Caco-2 (cell line): ENCODE measurements around the gene FAT2. TPM values are rescaled to one million over a fixed set of nuclear protein-coding genes. Genes with fewer than 3 reads are reported as not detected.

Source experiments
- BruUV-seq: library from RNA; stranded (reverse); fragments of 400-500 nt; replicated peaks from 2 replicates; lab custom pipeline; 2021; lab: Mats Ljungman, UMichigan
- CTCF ChIA-PET: fragments of 300-600 bp; sonication (Branson Sonifier 250); formaldehyde crosslinking; loops from one replicate; lab custom pipeline; 2022; ENCODE audit warnings: antibody characterized with exemption; lab: Charles Lee
- POLR2A ChIA-PET: fragments of 300-600 bp; sonication (Branson Sonifier 250); formaldehyde crosslinking; loops from one replicate; lab custom pipeline; 2022; ENCODE audit warnings: antibody characterized with exemption; lab: Charles Lee
- DNase-seq, 2 experiments: peaks; one replicate each; pipeline versions ENCODE4 v3.0.0 to v3.0.0-alpha.2; 2020 to 2022
- H3K27me3 ChIP-seq: replicated peaks from 2 replicates; pipeline ENCODE4 v1.6.0; 2011; ENCODE audit warnings: low read length; ENCODE audit not compliant: control insufficient read depth, insufficient read depth
- H3K36me3 ChIP-seq: 2 replicates; pipeline ENCODE4 v1.5.1; 2011; ENCODE audit warnings: low read length; ENCODE audit not compliant: control insufficient read depth, insufficient read depth
- H3K4me1 ChIP-seq: fragments of 250-450 bp; sonication (Bioruptor Pico); 2 replicates; pipeline ENCODE4 v1.5.1; 2020; ENCODE audit warnings: mild to moderate bottlenecking
- H3K4me3 ChIP-seq: 2 replicates; pipeline ENCODE4 v1.5.1; 2011; ENCODE audit warnings: low read depth, mild to moderate bottlenecking, control low read depth, low read length
- H3K9me3 ChIP-seq: fragments of 250-450 bp; sonication (Bioruptor Pico); 2 replicates; pipeline ENCODE4 v1.5.1; 2020; ENCODE audit warnings: mild to moderate bottlenecking, moderate library complexity
- H3K27ac Mint-ChIP-seq: one replicate; pipeline ENCODE4 v1.8.0; 2022; ENCODE audit warnings: mixed read lengths; ENCODE audit not compliant: unreplicated experiment
- H3K27me3 Mint-ChIP-seq: one replicate; pipeline ENCODE4 v1.8.0; 2022; ENCODE audit warnings: mixed read lengths; ENCODE audit not compliant: insufficient read depth, unreplicated experiment
- H3K36me3 Mint-ChIP-seq: one replicate; pipeline ENCODE4 v1.8.0; 2022; ENCODE audit warnings: mild to moderate bottlenecking, mixed read lengths; ENCODE audit not compliant: insufficient read depth, unreplicated experiment
- H3K4me1 Mint-ChIP-seq: one replicate; pipeline ENCODE4 v1.8.0; 2022; ENCODE audit warnings: low read depth, mixed read lengths; ENCODE audit not compliant: unreplicated experiment
- H3K4me3 Mint-ChIP-seq: one replicate; pipeline ENCODE4 v1.8.0; 2022; ENCODE audit warnings: mild to moderate bottlenecking, moderate library complexity, mixed read lengths; ENCODE audit not compliant: unreplicated experiment
- H3K9me3 Mint-ChIP-seq: one replicate; pipeline ENCODE4 v1.8.0; 2022; ENCODE audit warnings: mixed read lengths; ENCODE audit not compliant: unreplicated experiment
- intact Hi-C: fragments of 100-400 bp; cut with micrococcal nuclease; formaldehyde crosslinking; loops from one replicate; pipeline ENCODE4 v1.10.0; 2022; ENCODE audit not compliant: unreplicated experiment
- total RNA-seq: library from RNA; stranded (reverse); gene quantifications from 2 replicates; pipeline ENCODE4 v1.2.3, GENCODE V29; 2022
- TF ChIP-seq, protein P1 (sequence below), 2 experiments: fragments of 200-600 bp in 1 of 2; IDR thresholded peaks; 1 replicate in 1 of 2; 2 replicates in 1 of 2; pipeline versions ENCODE4 v1.5.1 to v1.8.0; 2011 to 2022; ENCODE audit warnings: antibody characterized with exemption in 1 of 2, control low read depth in 1 of 2, inconsistent platforms in 1 of 2, low read depth in 1 of 2, low read length in 1 of 2, mild to moderate bottlenecking in 1 of 2, moderate library complexity in 1 of 2; ENCODE audit not compliant: insufficient read depth in 1 of 2, severe bottlenecking in 1 of 2, unreplicated experiment in 1 of 2

Gene FAT2
- total RNA-seq, 1 experiment from 2014 or later: 0.32 TPM

DNA sequence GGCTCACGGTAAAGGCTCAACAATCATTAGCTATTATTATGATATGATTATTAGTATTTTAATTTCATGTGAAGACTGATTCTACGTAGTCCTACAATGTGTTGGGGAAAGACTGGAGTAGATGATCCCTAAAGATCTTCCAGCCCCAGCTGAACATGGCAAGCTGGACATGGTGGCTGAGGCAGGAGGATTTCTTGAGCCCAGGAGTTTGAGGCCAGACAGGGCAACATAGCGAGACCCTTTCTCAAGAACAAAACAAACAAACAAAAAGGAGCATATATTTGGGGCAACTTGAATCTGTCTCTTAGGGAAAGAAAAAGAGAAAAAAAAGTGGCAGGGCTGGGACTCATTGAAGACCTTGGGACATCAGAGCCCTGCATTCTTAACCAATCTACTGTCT lies 16.2 kb upstream of the FAT2 start:
- CTCF ChIA-PET: no interaction called here
- H3K4me3 Mint-ChIP-seq: no peak overlapping the region
- no peaks in the 10 kb centered on the region for H3K36me3 Mint-ChIP-seq

DNA sequence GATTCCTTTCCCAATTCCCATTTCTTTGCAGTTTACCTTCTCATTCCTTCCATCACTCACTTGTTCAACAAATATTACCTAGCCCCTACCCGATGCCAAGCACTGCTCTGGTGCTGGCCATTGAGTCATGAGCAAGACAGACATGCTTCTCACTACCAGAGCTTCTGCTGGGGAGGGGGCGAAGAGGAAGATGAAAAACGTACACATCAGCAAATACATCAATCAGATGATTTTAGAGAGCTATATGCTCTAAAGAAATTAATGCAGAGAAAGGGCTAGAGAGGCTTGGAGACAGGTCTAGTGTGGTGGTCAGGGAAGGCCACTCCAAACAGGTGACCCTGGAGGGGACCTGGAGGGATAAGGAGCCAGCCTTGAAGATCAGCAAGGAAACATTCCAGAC lies 14.4 kb upstream of the FAT2 start:
- H3K27me3 Mint-ChIP-seq: no peaks in the 10 kb centered on the region
- DNase-seq: no peak
- H3K4me3 Mint-ChIP-seq: no peak overlapping the region
- no peak overlapping the region for H3K27ac Mint-ChIP-seq
- intact Hi-C loops: no loop called here
- Histone ChIP-seq H3K9me3 (no peaks in the 10 kb centered on the region), H3K27me3 (no peaks in the 10 kb centered on the region), H3K36me3 (no peaks in the 10 kb centered on the region), H3K4me3 (no peak overlapping the region), H3K4me1 (no peaks in the 10 kb centered on the region)
- BruUV-seq: no TSS peak
- no peaks in the 10 kb centered on the region for H3K9me3 Mint-ChIP-seq
- no peaks in the 10 kb centered on the region for H3K36me3 Mint-ChIP-seq
- ChIA-PET POLR2A (no interaction called here), CTCF (no interaction called here)
- TF ChIP-seq, protein P1, sequence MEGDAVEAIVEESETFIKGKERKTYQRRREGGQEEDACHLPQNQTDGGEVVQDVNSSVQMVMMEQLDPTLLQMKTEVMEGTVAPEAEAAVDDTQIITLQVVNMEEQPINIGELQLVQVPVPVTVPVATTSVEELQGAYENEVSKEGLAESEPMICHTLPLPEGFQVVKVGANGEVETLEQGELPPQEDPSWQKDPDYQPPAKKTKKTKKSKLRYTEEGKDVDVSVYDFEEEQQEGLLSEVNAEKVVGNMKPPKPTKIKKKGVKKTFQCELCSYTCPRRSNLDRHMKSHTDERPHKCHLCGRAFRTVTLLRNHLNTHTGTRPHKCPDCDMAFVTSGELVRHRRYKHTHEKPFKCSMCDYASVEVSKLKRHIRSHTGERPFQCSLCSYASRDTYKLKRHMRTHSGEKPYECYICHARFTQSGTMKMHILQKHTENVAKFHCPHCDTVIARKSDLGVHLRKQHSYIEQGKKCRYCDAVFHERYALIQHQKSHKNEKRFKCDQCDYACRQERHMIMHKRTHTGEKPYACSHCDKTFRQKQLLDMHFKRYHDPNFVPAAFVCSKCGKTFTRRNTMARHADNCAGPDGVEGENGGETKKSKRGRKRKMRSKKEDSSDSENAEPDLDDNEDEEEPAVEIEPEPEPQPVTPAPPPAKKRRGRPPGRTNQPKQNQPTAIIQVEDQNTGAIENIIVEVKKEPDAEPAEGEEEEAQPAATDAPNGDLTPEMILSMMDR (IDR thresholded peaks at IDR 0.05; ENCODE audit: insufficient read depth in 1 of 2, low read depth in 1 of 2, low read length in 1 of 2, severe bottlenecking in 1 of 2, unreplicated experiment in 1 of 2): no peak
- H3K4me1 Mint-ChIP-seq: no peaks in the 10 kb centered on the region

More for the DNA sequence above, 16.2 kb upstream of the FAT2 start:
- Histone ChIP-seq H3K36me3 (no peaks in the 10 kb centered on the region), H3K4me3 (no peak overlapping the region), H3K9me3 (no peaks in the 10 kb centered on the region), H3K27me3 (no peaks in the 10 kb centered on the region), H3K4me1 (no peaks in the 10 kb centered on the region)
- Mint-ChIP-seq H3K9me3 (no peaks in the 10 kb centered on the region), H3K4me1 (no peaks in the 10 kb centered on the region), H3K27me3 (no peaks in the 10 kb centered on the region), H3K27ac (no peak overlapping the region)
- intact Hi-C loops: no loop called here
- no peak for DNase-seq
- POLR2A ChIA-PET: no interaction called here
- no TSS peak for BruUV-seq
- TF ChIP-seq, protein P1 (IDR thresholded peaks at IDR 0.05; ENCODE audit: insufficient read depth in 1 of 2, low read depth in 1 of 2, low read length in 1 of 2, severe bottlenecking in 1 of 2, unreplicated experiment in 1 of 2): no peak

DNA sequence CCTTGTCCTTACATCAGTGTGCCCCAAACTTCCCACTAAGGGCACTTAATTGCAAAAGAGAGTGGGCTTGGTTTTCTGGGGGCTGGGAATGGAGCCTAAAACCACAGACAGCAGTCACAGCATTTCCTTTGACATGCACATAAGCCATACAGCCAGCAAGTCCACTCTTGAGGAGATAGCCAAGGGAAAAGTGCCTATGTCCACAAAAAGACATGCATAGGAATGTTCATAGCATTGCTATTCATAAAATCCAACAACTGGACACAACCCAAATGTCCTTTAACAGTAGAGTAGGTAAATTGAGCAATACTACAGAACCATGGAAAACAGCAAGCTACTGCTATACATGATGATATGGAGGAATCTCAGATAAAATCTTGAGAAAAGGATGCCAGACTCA lies 11.7 kb upstream of the FAT2 start:
- Histone ChIP-seq H3K27me3 (no peaks in the 10 kb centered on the region), H3K4me3 (no peak overlapping the region), H3K9me3 (no peaks in the 10 kb centered on the region), H3K4me1 (peaks cover 12% of the 10 kb centered on the region), H3K36me3 (no peaks in the 10 kb centered on the region)
- no peaks in the 10 kb centered on the region for H3K27me3 Mint-ChIP-seq
- H3K4me3 Mint-ChIP-seq: no peak overlapping the region
- no peak overlapping the region for H3K27ac Mint-ChIP-seq
- peaks cover 8% of the 10 kb centered on the region for H3K9me3 Mint-ChIP-seq
- ChIA-PET CTCF (no interaction called here), POLR2A (no interaction called here)
- intact Hi-C loops: no loop called here
- no peak for DNase-seq
- BruUV-seq: no TSS peak
- no peaks in the 10 kb centered on the region for H3K36me3 Mint-ChIP-seq
- H3K4me1 Mint-ChIP-seq: peaks cover 15% of the 10 kb centered on the region
- TF ChIP-seq, protein P1 (IDR thresholded peaks at IDR 0.05; ENCODE audit: insufficient read depth in 1 of 2, low read depth in 1 of 2, low read length in 1 of 2, severe bottlenecking in 1 of 2, unreplicated experiment in 1 of 2): no peak
